Loucy (cell line): ENCODE results near the gene PKDCC.

Experiments used
- CTCF ChIP-seq: fragments of 200-600 bp; sonication (generic); conservative IDR thresholded peaks from 2 replicates; pipeline ENCODE4 v1.5.1; 2014; ENCODE audit warnings: mild to moderate bottlenecking, antibody characterized with exemption, low read length
- EZH2phosphoT487 ChIP-seq: fragments of 200-600 bp; IDR thresholded peaks from 2 replicates; pipeline ENCODE4 v1.6.1; 2018; ENCODE audit warnings: antibody characterized with exemption, mild to moderate bottlenecking, moderate library complexity, borderline replicate concordance

DNA sequence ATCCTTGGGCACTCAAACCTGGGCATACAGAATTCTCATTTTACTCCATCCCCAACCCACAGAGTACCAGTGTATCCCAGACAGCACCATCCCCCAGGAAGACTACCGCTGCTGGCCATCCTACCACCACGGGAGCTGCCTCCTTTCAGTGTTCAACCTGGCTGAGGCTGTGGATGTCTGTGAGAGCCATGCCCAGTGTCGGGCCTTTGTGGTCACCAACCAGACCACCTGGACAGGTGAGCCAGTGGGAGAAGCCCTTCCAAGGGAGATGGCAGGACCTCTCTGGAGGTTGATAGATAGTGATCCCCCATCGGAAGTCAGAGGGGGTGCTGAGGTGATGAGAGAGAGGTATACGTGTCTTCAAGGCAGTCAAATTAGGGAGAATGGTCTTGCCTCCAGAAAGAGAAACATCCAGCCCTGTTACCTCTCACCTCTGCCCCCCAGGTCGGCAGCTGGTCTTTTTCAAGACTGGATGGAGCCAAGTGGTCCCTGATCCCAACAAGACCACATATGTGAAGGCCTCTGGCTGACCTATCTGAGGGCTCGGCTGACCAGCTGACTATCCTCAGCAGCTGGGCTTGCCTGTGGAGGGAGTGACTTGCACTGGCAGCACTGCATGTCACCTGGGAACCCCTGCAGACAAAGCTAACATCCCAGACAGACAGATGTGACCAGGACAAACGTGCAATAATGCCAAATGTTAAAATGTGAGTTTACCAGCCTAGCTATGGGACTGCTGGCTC, 9.5 kb downstream of the PKDCC start:
- TF ChIP-seq CTCF (no peak), EZH2phosphoT487 (no peak)
